HG02852 (cell line): ENCODE data around the gene SCN8A.
"Not testable (repeated sequence)": the region's sequence is repeated elsewhere in the genome, so short reads cannot be mapped to it uniquely, and the experiment has no call there.

ENCODE experiments used
- ATAC-seq: cut with Tn5 transposase; IDR thresholded peaks from one replicate; pipeline ENCODE4 v1.9.1; 2021; ENCODE audit warnings: mild to moderate bottlenecking, moderate library complexity; ENCODE audit not compliant: unreplicated experiment

SCN8A gene

DNA sequence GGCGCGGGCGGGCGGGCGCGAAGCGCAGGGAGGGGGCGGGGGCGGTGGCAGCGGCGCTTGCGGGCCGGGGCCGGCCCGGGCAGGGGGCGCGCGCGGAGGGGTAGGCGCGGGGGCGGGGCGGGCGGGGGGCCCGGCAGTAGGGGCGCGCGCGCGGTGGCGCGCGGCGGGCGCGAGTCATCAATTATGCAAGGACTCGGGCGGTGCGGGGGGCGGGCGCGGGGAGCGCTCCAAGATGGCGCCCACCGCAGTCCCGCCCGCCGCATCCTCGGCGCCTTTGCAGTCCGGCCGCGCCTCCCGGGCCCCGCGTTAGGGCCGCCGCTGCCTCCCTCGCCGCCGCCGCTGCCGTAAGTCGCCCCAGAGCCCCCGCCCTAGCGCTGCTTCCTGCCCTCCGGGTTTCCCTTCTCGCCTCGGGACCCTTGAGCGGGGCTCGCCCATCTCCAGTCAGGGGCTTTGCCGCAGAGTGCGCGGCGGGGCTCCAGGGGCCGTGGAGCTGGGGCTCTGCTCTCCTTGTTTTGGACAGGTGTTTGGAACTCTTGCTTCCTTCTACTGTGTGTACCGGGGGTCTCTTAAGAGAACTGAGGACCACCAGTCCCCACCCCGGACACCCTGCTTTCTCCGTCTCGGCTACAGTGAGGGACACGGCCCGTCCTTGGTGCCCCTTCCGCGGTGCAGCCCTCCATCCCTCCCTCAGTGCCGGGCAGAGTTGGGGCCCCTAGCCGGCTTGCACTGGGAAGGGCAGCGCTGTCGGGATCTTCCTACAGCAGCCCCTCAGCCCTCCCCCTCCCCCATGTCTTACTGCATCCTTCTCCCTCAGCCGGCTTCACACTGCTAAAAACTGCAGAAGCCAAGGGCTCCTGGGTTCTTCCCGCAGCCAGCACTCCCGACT, at the start of gene SCN8A:
SCN8A (plus strand) TSS at position 218 of the 886 bp plus-strand sequence. CDS start 71,585 bp downstream, outside the sequence.
- ATAC-seq = no peak

- ATAC-seq = no peak
Observed at GRCh38 chr12:51546097-51546496, 44.9 kb upstream of the SCN8A start.

- ATAC-seq = no peak
Observed at GRCh38 chr12:51547606-51548005, 43.4 kb upstream of the SCN8A start.

DNA sequence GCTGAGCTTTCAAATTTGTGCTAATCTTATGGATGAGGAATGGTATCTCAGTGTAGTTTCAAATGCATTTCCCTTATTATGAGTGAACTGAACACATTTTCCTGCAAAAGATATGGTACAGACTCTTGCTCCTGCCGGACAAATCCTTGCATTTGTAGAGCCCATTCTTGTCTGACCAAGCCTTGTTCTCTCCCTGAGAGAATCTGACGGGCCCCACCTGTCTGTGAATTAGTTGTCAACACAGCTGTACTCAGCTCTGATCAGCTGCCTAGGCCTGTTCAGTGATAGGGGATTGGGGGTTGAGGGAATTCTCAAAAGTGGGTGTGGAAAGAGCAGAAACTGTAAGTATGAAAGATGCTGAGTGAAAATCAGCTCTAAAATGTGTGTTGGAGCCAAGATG, 42.8 kb upstream of the SCN8A start:
- no peak for ATAC-seq

- no peak for ATAC-seq
Observed at GRCh38 chr12:51549637-51550036, 41.4 kb upstream of the SCN8A start.

- ATAC-seq = not testable (repeated sequence)
Observed at GRCh38 chr12:51568271-51569032, 22.6 kb upstream of the SCN8A start.

- ATAC-seq = no peak
Observed at GRCh38 chr12:51579321-51579850, 11.6 kb upstream of the SCN8A start.

DNA sequence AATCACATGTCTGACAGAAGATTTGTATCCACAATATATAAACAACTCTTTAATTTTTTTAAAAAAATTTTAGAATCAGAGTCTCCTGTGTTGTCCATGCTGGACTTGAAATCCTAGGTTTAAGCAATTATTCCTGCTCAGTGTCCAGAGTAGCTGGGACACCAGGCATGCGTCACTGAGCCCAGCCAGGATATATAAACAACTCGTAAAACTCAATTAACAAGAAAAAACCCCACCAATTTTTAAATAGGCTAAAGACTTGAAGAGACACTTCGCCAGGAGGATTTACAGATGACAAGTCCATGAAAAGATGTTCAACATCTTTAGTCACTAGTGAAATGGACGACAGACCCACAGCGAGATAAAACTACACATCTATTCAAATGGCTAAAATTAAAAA, 2.0 kb upstream of the SCN8A start:
- ATAC-seq = no peak

DNA sequence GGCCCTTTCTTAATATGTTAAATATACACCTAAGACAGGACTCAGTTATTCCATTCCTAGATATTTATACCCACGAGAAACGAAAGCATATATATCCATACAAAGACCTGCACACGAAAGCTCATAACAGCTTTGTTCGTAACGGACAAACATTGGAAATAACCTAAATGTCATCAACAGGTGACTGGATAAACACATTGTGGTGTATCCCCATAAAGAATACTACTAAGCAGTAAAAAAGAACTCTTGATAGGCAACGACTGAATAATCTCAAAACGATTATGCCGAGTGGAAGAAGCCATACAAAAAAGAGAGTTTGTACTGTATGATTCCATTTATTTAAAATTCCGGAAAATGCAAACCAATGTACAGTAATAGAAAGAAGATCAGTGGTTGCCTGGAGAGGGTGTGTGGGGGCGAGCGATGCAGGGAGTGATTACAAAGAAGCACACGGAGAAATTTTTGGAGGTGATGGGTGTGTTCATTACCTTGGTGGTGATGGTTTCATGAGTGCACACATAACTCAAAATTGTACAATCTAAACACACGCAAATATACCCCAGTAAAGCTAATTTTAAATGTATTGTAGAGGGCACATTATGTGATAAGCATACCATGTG, 1.4 kb upstream of the SCN8A start:
- ATAC-seq = no peak

DNA sequence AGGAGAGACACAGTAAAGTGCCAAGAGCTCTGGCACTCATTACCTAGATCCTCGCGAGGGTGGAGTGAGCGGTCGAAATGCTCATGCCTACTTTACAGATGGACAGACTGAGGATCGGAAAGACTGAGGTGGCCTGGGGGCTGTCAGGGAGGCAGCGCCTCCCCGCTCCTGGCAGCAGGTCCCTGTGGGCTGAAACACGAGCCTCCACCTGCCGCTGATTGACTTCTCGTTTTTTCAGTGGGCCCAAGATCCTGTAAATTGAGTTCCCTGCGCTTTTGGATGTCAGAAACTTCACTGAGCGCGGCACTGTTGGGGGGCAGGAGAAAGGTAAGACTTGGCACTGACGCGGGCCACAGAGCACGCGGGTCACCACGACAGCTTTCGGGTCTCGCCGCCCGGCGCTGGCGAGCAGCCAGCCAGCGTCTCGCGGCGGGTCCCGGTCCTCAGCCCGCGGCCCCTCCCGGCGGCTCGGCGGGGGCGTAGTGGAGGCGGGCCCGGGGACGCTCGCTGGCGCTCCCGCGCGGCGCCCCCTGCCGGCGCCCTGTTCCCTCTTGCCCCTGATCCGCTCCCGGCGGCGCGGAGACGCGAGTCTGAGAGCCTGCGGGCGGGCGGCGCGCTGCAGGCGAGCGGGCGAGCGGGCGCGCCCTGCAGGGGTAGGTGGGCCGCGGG, 552 bp upstream of the SCN8A start:
- ATAC-seq = peak; percentile 74

GRCh38 chr12:51592034-51592705, 1.1 kb downstream of the SCN8A start:
- no peak for ATAC-seq

DNA sequence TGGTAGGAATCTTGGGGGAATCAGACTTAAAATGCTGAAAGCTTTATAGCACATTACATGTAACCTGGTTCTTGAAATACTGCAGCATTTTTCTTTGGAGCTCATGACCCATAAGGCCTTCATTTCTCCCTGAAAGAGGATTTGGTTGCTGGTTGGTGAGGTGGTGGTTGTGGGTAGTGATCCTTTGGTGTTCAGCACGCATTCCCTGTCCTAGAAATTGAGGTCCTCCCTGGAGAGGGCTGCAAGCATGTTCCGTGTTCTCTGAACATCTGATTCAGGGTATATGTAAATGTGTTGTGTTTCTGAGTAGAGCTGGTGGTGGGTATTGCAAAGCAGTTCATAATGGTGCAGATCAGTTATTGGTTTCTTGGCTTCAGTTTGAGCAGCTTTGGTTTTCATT, 2.0 kb downstream of the SCN8A start:
- no peak for ATAC-seq

GRCh38 chr12:51593539-51593938, 2.5 kb downstream of the SCN8A start:
- ATAC-seq = no peak

GRCh38 chr12:51598156-51598555, 7.1 kb downstream of the SCN8A start:
- ATAC-seq = no peak

DNA sequence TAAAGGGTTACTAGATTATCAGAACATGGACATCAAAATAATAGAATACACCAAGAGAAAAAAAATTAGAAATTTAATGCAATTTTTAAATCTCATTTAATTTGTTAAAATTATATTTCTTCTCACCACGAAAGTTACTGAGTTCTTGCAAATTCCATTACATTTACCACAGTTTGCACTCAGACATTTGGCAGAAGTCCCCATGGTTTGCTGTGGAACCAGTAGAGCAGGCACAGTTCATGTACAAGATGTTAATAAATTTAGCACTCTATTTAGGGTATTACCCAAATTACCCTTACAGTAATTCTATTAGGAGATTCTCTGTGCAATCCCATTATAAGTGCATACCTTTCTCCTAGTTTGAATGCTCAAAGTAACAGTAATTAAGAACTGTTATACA, 9.7 kb downstream of the SCN8A start:
- no peak for ATAC-seq

GRCh38 chr12:51601241-51601640, 10.2 kb downstream of the SCN8A start:
- no peak for ATAC-seq

- not testable (repeated sequence) for ATAC-seq
Observed at GRCh38 chr12:51605896-51606295, 14.9 kb downstream of the SCN8A start.

GRCh38 chr12:51607197-51607596, 16.2 kb downstream of the SCN8A start:
- not testable (repeated sequence) for ATAC-seq

DNA sequence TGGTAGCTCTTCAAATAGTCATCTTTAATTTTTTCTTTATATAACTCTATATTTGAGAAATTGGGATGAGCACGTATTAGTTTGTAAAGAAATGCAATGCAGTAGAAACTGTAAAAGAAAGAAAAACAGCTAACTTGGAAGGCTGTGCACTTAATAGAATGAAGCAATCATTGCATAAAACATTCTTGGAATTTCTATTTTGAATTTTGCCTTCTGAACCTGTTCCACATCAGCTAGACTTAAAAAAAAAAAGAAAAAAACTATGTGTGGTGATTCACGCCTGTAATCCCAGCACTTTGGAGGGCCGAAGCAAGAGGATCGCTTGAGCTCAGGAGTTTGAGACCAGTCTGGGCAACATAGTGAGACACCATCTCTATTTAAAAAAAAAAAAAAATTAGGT, 29.4 kb downstream of the SCN8A start:
- ATAC-seq = no peak
